ENCODE data around the gene ZDHHC18.

ZDHHC18 gene

GRCh38 chr1:26811708-26812107 lies 14.8 kb upstream of the ZDHHC18 start:
- no peak overlapping the region for H3K4me3 ChIP-seq (ENCODE audit: low read length)
- TF ChIP-seq ZNF274 (IDR thresholded peaks at IDR 0.05; ENCODE audit: low read depth, low read length): no peak

GRCh38 chr1:26814377-26814776 lies 12.1 kb upstream of the ZDHHC18 start:
- TF ChIP-seq ZNF274 (IDR thresholded peaks at IDR 0.05; ENCODE audit: low read depth, low read length): no peak
- H3K4me3 ChIP-seq (ENCODE audit: low read length): no peak overlapping the region

- no peak for TF ChIP-seq ZNF274 (IDR thresholded peaks at IDR 0.05; ENCODE audit: low read depth, low read length)
- H3K4me3 ChIP-seq (ENCODE audit: low read length): no peak overlapping the region
Measured at GRCh38 chr1:26814893-26815292, 11.6 kb upstream of the ZDHHC18 start.

- no peak for TF ChIP-seq ZNF274 (IDR thresholded peaks at IDR 0.05; ENCODE audit: low read depth, low read length)
- peak overlapping the region; percentile 17; the same call in 1 of the 2 replicates for H3K4me3 ChIP-seq (ENCODE audit: low read length)
Measured at GRCh38 chr1:26820784-26821269, 5.7 kb upstream of the ZDHHC18 start.

GRCh38 chr1:26822737-26823395 lies 3.6 kb upstream of the ZDHHC18 start:
- TF ChIP-seq ZNF274 (IDR thresholded peaks at IDR 0.05; ENCODE audit: low read depth, low read length): no peak
- no peak overlapping the region for H3K4me3 ChIP-seq (ENCODE audit: low read length)

- no peak for TF ChIP-seq ZNF274 (IDR thresholded peaks at IDR 0.05; ENCODE audit: low read depth, low read length)
- no peak overlapping the region for H3K4me3 ChIP-seq (ENCODE audit: low read length)
Measured at GRCh38 chr1:26824731-26825130, 1.8 kb upstream of the ZDHHC18 start.

- no peak for TF ChIP-seq ZNF274 (IDR thresholded peaks at IDR 0.05; ENCODE audit: low read depth, low read length)
- peak overlapping the region; percentile 69 for H3K4me3 ChIP-seq (ENCODE audit: low read length)
Measured at GRCh38 chr1:26827106-26827604, 667 bp downstream of the ZDHHC18 start.

- H3K4me3 ChIP-seq (ENCODE audit: low read length): peak overlapping the region; percentile 69
- TF ChIP-seq ZNF274 (IDR thresholded peaks at IDR 0.05; ENCODE audit: low read depth, low read length): no peak
Measured at GRCh38 chr1:26827663-26828062, 1.2 kb downstream of the ZDHHC18 start.

- no peak for TF ChIP-seq ZNF274 (IDR thresholded peaks at IDR 0.05; ENCODE audit: low read depth, low read length)
- peak overlapping the region; percentile 15; the same call in 1 of the 2 replicates for H3K4me3 ChIP-seq (ENCODE audit: low read length)
Measured at GRCh38 chr1:26828411-26828991, 2.0 kb downstream of the ZDHHC18 start.

GRCh38 chr1:26829184-26829911 lies 2.9 kb downstream of the ZDHHC18 start:
- peak overlapping the region; percentile 15; the same call in 1 of the 2 replicates for H3K4me3 ChIP-seq (ENCODE audit: low read length)
- TF ChIP-seq ZNF274 (IDR thresholded peaks at IDR 0.05; ENCODE audit: low read depth, low read length): no peak

GRCh38 chr1:26831059-26831458 lies 4.6 kb downstream of the ZDHHC18 start:
- H3K4me3 ChIP-seq (ENCODE audit: low read length): no peak overlapping the region

GRCh38 chr1:26831546-26832248 lies 5.2 kb downstream of the ZDHHC18 start:
- H3K4me3 ChIP-seq (ENCODE audit: low read length): no peak overlapping the region

More at GRCh38 chr1:26831059-26831458, 4.6 kb downstream of the ZDHHC18 start:
- TF ChIP-seq ZNF274 (IDR thresholded peaks at IDR 0.05; ENCODE audit: low read depth, low read length): no peak

GRCh38 chr1:26832249-26832960 lies 5.9 kb downstream of the ZDHHC18 start:
- no peak for TF ChIP-seq ZNF274 (IDR thresholded peaks at IDR 0.05; ENCODE audit: low read depth, low read length)
- no peak overlapping the region for H3K4me3 ChIP-seq (ENCODE audit: low read length)

More at GRCh38 chr1:26831546-26832248, 5.2 kb downstream of the ZDHHC18 start:
- TF ChIP-seq ZNF274 (IDR thresholded peaks at IDR 0.05; ENCODE audit: low read depth, low read length): no peak
